K562 (cell line): ENCODE data around the gene VMP1. TPM values are rescaled to one million over a fixed set of nuclear protein-coding genes. Genes with fewer than 3 reads are reported as not detected.

ENCODE experiments used
- ATAC-seq: fragments of 200-7000 bp; cut with Tn5 transposase; 3 replicates; pipeline ENCODE4 v1.9.1; 2020; ENCODE audit warnings: moderate library complexity
- BruUV-seq: library from RNA; stranded (reverse); fragments of 400-500 nt; replicated peaks from 2 replicates; lab custom pipeline; 2021; lab: Mats Ljungman, UMichigan
- CTCF ChIA-PET: fragments of 300-600 bp; formaldehyde crosslinking; extraction: SDS; loops from one replicate; lab custom pipeline; 2021; ENCODE audit warnings: low intra/inter-chr PET ratio; lab: Yijun Ruan, JAX
- POLR2A ChIA-PET: fragments of 300-600, 350-650 bp; sonication (Branson Sonifier 250); formaldehyde crosslinking; extraction: SDS; loops from one replicate; lab custom pipeline; 2021; ENCODE audit warnings: antibody characterized with exemption, inconsistent platforms; lab: Yijun Ruan, JAX
- DNase-seq, 4 experiments: peaks; one replicate each; pipeline versions ENCODE4 v3.0.0 to v3.0.0-alpha.2; 2011 to 2018; ENCODE audit warnings: low spot score in 3 of 4, mixed read lengths in 3 of 4; ENCODE audit errors: extremely low read depth in 1 of 4
- FAIRE-seq: peaks from 2 replicates; lab custom pipeline; 2011; peaks lifted over from hg19 to GRCh38; lab: Jason Lieb, UNC
- H2AFZ ChIP-seq: 2 replicates; pipeline ENCODE4 v1.6.0; 2011; ENCODE audit warnings: low read depth, low read length, control low read depth, inconsistent platforms
- H3K27ac ChIP-seq: fragments of 200-600 bp; 3 replicates; pipeline ENCODE4 v1.8.0; 2011; ENCODE audit warnings: low read depth, mild to moderate bottlenecking, control low read depth, inconsistent platforms, low read length, moderate library complexity, mixed read lengths; ENCODE audit errors: extremely low read depth
- H3K27me3 ChIP-seq, 2 experiments: fragments of 300-600 bp in 1 of 2; 2 replicates in 1 of 2; 3 replicates in 1 of 2; pipeline versions ENCODE4 v1.6.0 to v1.8.0; 2011; ENCODE audit warnings: inconsistent platforms in 2 of 2, low read length in 2 of 2, mild to moderate bottlenecking in 1 of 2, mixed read lengths in 1 of 2, moderate library complexity in 1 of 2; ENCODE audit not compliant: control insufficient read depth in 2 of 2, insufficient read depth in 2 of 2
- H3K36me3 ChIP-seq: fragments of 300-600 bp; 3 replicates; pipeline ENCODE4 v1.8.0; 2011; ENCODE audit warnings: mild to moderate bottlenecking, low read length, inconsistent platforms; ENCODE audit not compliant: control insufficient read depth, insufficient read depth
- H3K4me1 ChIP-seq, 2 experiments: fragments of 200-600 bp in 1 of 2; replicated peaks in 1 of 2; 2 replicates in 1 of 2; 3 replicates in 1 of 2; pipeline versions ENCODE4 v1.5.1 to v1.8.0; 2011; ENCODE audit warnings: inconsistent platforms in 2 of 2, low read length in 2 of 2, mild to moderate bottlenecking in 1 of 2, mixed read lengths in 1 of 2, moderate library complexity in 1 of 2; ENCODE audit not compliant: control insufficient read depth in 2 of 2, insufficient read depth in 2 of 2
- H3K4me2 ChIP-seq: 2 replicates; pipeline ENCODE4 v1.6.1; 2011; ENCODE audit warnings: low read length, control low read depth, inconsistent platforms, mixed read lengths; ENCODE audit not compliant: insufficient read depth
- H3K4me3 ChIP-seq: fragments of 200-600 bp; sonication (generic), shearing (Covaris generic); 2 replicates; pipeline ENCODE4 v1.5.1; 2016; ENCODE audit warnings: control low read depth, inconsistent platforms
- H3K79me2 ChIP-seq: fragments of 200-600 bp; 3 replicates; pipeline ENCODE4 v1.8.0; 2011; ENCODE audit warnings: low read length, inconsistent platforms; ENCODE audit not compliant: control insufficient read depth, insufficient read depth
- H3K9ac ChIP-seq, 2 experiments: 2 replicates each; pipeline versions ENCODE4 v1.6.0 to v1.6.1; 2011; ENCODE audit warnings: low read depth in 2 of 2, low read length in 2 of 2, control low read depth in 1 of 2, inconsistent platforms in 1 of 2, mild to moderate bottlenecking in 1 of 2, mixed read lengths in 1 of 2; ENCODE audit not compliant: insufficient read depth in 1 of 2
- H3K9me1 ChIP-seq: one replicate; pipeline ENCODE4 v1.6.0; 2011; ENCODE audit warnings: inconsistent platforms, mild to moderate bottlenecking, low read length, moderate library complexity; ENCODE audit not compliant: control insufficient read depth, insufficient read depth
- H3K9me3 ChIP-seq: replicated peaks from 2 replicates; pipeline ENCODE4 v1.5.1; 2011; ENCODE audit warnings: low read depth, low read length, inconsistent platforms; ENCODE audit not compliant: control insufficient read depth, insufficient read depth
- H4K20me1 ChIP-seq: replicated peaks from 2 replicates; pipeline ENCODE4 v1.6.1; 2011; ENCODE audit warnings: low read length, inconsistent platforms, mixed read lengths; ENCODE audit not compliant: control insufficient read depth, insufficient read depth
- CREM ChIP-seq: IDR thresholded peaks from 2 replicates; pipeline ENCODE4 v1.6.1; 2014; ENCODE audit warnings: antibody characterized with exemption, low read depth
- E2F5 ChIP-seq: sonication (generic); formaldehyde crosslinking; IDR thresholded peaks from 2 replicates; pipeline ENCODE4 v1.8.0; 2022; ENCODE audit warnings: mild to moderate bottlenecking, missing genetic modification reagents
- MNT ChIP-seq, 2 experiments: fragments of 450-650 bp; conservative IDR thresholded peaks; 2 replicates each; pipeline ENCODE4 v1.6.1; 2017; ENCODE audit warnings: mild to moderate bottlenecking in 2 of 2, moderate library complexity in 2 of 2
- SMARCE1 ChIP-seq: fragments of 450-650 bp; IDR thresholded peaks from 2 replicates; pipeline ENCODE4 v1.7.1; 2016; ENCODE audit warnings: mild to moderate bottlenecking
- SOX6 ChIP-seq: fragments of 450-650 bp; IDR thresholded peaks from 2 replicates; pipeline ENCODE4 v1.6.1; 2014; ENCODE audit warnings: mild to moderate bottlenecking
- SRSF1 ChIP-seq: fragments of 200-400 bp; formaldehyde crosslinking; IDR thresholded peaks from 2 replicates; pipeline ENCODE4 v1.6.1; 2017; ENCODE audit warnings: mild to moderate bottlenecking, low read depth, low read length, moderate library complexity
- ZNF41 ChIP-seq: fragments of 250-450 bp; sonication (Bioruptor Pico); conservative IDR thresholded peaks from 2 replicates; pipeline ENCODE4 v1.4.0; 2020; ENCODE audit warnings: mild to moderate bottlenecking
- ZNF717 ChIP-seq: fragments of 250-450 bp; sonication (Bioruptor Pico); IDR thresholded peaks from 2 replicates; pipeline ENCODE4 v1.5.0; 2021
- in situ Hi-C: fragments of 300-500 bp; cut with MboI; formaldehyde crosslinking; loops from 4 replicates; pipeline ENCODE4 v1.15.0; 2018; ENCODE audit warnings: inconsistent platforms, mixed read lengths
- intact Hi-C: fragments of 100-400 bp; cut with micrococcal nuclease; formaldehyde crosslinking; loops from 2 replicates; pipeline ENCODE4 v1.14.2; 2022
- polyA plus RNA-seq, 8 experiments: library from polyadenylated mRNA; depleted of rRNA in 4 of 8; stranded (reverse) in 5 of 8; unstranded in 3 of 8; fragments of >200 nt; fragmentation: Nextera tagmentation in 2 of 8; fragmentation: Illumina TruSeq in 1 of 8; extraction: Ambion mirVana in 2 of 8; extraction: Trizol in 1 of 8; gene quantifications; 2 replicates each; pipeline versions ENCODE4 v1.2.1 to v1.2.3, GENCODE V29; 2011 to 2014; ENCODE audit warnings: inconsistent platforms in 1 of 8, missing spikeins in 1 of 8
- total RNA-seq, 7 experiments: library from RNA; depleted of rRNA in 6 of 7; stranded (reverse); fragments of >200 nt in 6 of 7; fragmentation: Illumina TruSeq in 2 of 7; extraction: Trizol in 2 of 7; gene quantifications; 2 replicates each; pipeline versions ENCODE4 v1.2.1 to v1.2.3, GENCODE V29; 2011 to 2021; ENCODE audit warnings: low replicate concordance in 1 of 7
- TF ChIP-seq, protein P1 (sequence below): fragments of 250-450 bp; sonication (Bioruptor Pico); IDR thresholded peaks from 2 replicates; pipeline ENCODE4 v1.9.0; 2021; ENCODE audit warnings: mild to moderate bottlenecking, inconsistent platforms

VMP1 gene
- total and polyA plus RNA-seq, 9 of the 15 experiments (the other 6 are each of a cell fraction or from before 2014, with no cell fraction given): 123 to 304 (median 151) TPM

DNA sequence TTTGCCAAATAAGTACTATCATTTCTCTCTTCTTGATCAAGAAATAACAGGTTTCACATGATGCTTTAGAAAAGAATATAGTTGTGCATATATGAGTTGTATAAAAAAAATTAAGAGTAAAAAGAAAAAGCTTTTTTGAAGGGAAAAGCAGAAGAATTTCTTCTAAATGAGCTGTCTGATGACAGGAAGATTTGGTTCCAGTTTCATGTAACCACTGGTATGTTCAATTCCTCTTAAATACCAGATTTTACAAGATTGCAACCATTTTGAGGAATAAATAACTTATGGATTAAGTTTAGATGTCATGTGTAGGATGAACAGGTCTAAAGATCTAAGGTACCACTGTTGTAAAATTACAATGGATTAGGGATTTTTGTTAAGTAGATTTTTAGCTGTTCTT lies 45.0 kb downstream of the VMP1 start:
- no peak overlapping the region for H3K9ac ChIP-seq
- ChIA-PET POLR2A (interaction anchor here (0.6 to 5.4 kb wide), 8 partner anchors 27 to 975 kb away, joined by 3 to 87 read pairs (median 4); no protein-coding TSS in a partner anchor), CTCF (interaction anchor here (2.9 to 3.5 kb wide), 2 partner anchors 86 to 107 kb away, joined by 18 to 54 read pairs; no protein-coding TSS in a partner anchor)
- BruUV-seq: no TSS peak
- FAIRE-seq (no peak), ATAC-seq (no peak), DNase-seq (no peak)
- H3K4me2 ChIP-seq: no peak overlapping the region
- no peaks in the 10 kb centered on the region for H3K9me1 ChIP-seq
- no peak overlapping the region for H2AFZ ChIP-seq
- H3K79me2 ChIP-seq: no peaks in the 10 kb centered on the region; the same call in 2 of the 3 replicates
- no peaks in the 10 kb centered on the region for H4K20me1 ChIP-seq
- no peaks in the 10 kb centered on the region for H3K9me3 ChIP-seq
- no peak overlapping the region for H3K4me3 ChIP-seq
- TF ChIP-seq, protein P1, sequence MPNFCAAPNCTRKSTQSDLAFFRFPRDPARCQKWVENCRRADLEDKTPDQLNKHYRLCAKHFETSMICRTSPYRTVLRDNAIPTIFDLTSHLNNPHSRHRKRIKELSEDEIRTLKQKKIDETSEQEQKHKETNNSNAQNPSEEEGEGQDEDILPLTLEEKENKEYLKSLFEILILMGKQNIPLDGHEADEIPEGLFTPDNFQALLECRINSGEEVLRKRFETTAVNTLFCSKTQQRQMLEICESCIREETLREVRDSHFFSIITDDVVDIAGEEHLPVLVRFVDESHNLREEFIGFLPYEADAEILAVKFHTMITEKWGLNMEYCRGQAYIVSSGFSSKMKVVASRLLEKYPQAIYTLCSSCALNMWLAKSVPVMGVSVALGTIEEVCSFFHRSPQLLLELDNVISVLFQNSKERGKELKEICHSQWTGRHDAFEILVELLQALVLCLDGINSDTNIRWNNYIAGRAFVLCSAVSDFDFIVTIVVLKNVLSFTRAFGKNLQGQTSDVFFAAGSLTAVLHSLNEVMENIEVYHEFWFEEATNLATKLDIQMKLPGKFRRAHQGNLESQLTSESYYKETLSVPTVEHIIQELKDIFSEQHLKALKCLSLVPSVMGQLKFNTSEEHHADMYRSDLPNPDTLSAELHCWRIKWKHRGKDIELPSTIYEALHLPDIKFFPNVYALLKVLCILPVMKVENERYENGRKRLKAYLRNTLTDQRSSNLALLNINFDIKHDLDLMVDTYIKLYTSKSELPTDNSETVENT: no peak
- TF ChIP-seq SOX6 (no peak), CREM (no peak), ZNF41 (no peak), MNT (conservative IDR thresholded peaks at IDR 0.05) (no peak), SMARCE1 (no peak), ZNF717 (CRISPR knock-in tag) (no peak), E2F5 (CRISPR knock-in tag) (no peak), SRSF1 (no peak)
- TF ChIP-seq, all 486 proteins: peak for 0
- peaks cover 16% of the 10 kb centered on the region for H3K36me3 ChIP-seq
- in situ Hi-C loops: no loop called here
- H3K27ac ChIP-seq: no peak overlapping the region
- H3K4me1 ChIP-seq: peaks cover 0 to 5% of the 10 kb centered on the region in 2 experiments; a peak in 2 of 5 replicates
- intact Hi-C loops: loop anchor here (2.0 kb wide), 1 partner anchor 32 kb away; no protein-coding TSS in a partner anchor
- H3K27me3 ChIP-seq: no peaks in the 10 kb centered on the region
